T-helper 2 cell treated with Interferon-gamma antibody and Interleukin-4, amounts not matched to agents 5 μg/mL and 100 μg/mL, for 36 hours (primary cell): ENCODE measurements around the gene STAT5A.
"Not testable (repeated sequence)": the region's sequence is repeated elsewhere in the genome, so short reads cannot be mapped to it uniquely, and the experiment has no call there.

Experiments
- DNase-seq: peaks from one replicate; pipeline ENCODE4 v3.0.0; 2021; ENCODE audit warnings: low spot score
- H3K27ac Mint-ChIP-seq: one replicate; pipeline ENCODE4 v1.8.0; 2021; ENCODE audit warnings: mild to moderate bottlenecking, mixed read lengths
- H3K27me3 Mint-ChIP-seq: one replicate; pipeline ENCODE4 v1.8.0; 2021; ENCODE audit warnings: low read depth, mixed read lengths
- H3K36me3 Mint-ChIP-seq: one replicate; pipeline ENCODE4 v1.8.0; 2021; ENCODE audit warnings: low read depth, mixed read lengths
- H3K4me1 Mint-ChIP-seq: one replicate; pipeline ENCODE4 v1.8.0; 2021; ENCODE audit warnings: low read depth, mixed read lengths
- H3K4me3 Mint-ChIP-seq: one replicate; pipeline ENCODE4 v1.8.0; 2022; ENCODE audit warnings: mild to moderate bottlenecking, moderate library complexity, mixed read lengths
- H3K9me3 Mint-ChIP-seq: one replicate; pipeline ENCODE4 v1.8.0; 2021; ENCODE audit warnings: mixed read lengths

Gene STAT5A

GRCh38 chr17:42284566-42284965 lies 3.7 kb upstream of the STAT5A start:
- H3K36me3 Mint-ChIP-seq, result peaks cover 2% of the 10 kb centered on the region

DNA sequence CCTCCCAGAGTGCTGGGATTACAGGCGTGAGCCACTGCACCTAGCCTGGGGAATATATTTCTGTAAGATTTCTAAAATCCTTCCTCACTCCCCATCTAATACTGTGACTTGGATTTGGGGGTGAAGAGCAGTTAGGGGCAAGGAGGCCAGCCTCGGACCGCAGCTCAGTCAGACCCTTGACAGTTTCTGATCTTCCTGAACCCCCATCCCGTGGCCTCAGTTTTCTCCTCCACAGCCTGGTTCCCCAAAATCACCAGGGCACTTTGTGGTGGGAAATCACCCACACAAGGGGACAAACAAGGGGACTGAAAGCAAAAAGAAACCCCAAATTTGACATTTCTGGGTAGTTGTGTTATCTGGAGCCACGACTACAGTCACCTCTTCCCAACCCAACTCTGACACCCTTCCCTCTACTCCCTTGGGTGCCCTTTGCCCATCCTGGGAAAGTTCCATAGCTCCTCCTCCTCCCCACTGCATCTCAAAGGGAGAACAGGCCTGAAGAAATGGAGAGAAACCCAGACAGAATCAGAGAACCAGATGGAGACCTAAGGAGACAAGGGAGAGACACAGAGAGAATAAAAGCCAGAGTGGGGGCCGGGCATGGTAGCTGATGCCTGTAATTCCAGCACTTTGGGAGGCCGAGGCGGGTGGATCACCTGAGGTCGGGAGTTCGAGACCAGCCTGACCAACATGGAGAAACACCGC lies 2.8 kb upstream of the STAT5A start:
- no peak overlapping the region for H3K4me3 Mint-ChIP-seq
- H3K9me3 Mint-ChIP-seq, result no peaks in the 10 kb centered on the region
- peaks cover 37% of the 10 kb centered on the region for H3K4me1 Mint-ChIP-seq
- no peak for DNase-seq
- H3K36me3 Mint-ChIP-seq, result peaks cover 7% of the 10 kb centered on the region
- peak overlapping the region; percentile 45 for H3K27ac Mint-ChIP-seq
- H3K27me3 Mint-ChIP-seq, result no peaks in the 10 kb centered on the region

More at GRCh38 chr17:42284566-42284965, 3.7 kb upstream of the STAT5A start:
- no peak for DNase-seq
- no peaks in the 10 kb centered on the region for H3K27me3 Mint-ChIP-seq
- H3K27ac Mint-ChIP-seq, result no peak overlapping the region
- no peaks in the 10 kb centered on the region for H3K9me3 Mint-ChIP-seq
- peaks cover 28% of the 10 kb centered on the region for H3K4me1 Mint-ChIP-seq
- H3K4me3 Mint-ChIP-seq, result no peak overlapping the region

- Mint-ChIP-seq H3K27me3 (no peaks in the 10 kb centered on the region), H3K27ac (peak overlapping the region; percentile 92), H3K36me3 (peaks cover 13% of the 10 kb centered on the region), H3K4me3 (peak overlapping the region; percentile 90), H3K4me1 (peaks cover 42% of the 10 kb centered on the region), H3K9me3 (no peaks in the 10 kb centered on the region)
- DNase-seq, result no peak
Observed at GRCh38 chr17:42286411-42287221, 1.7 kb upstream of the STAT5A start.

GRCh38 chr17:42287305-42287976 lies 857 bp upstream of the STAT5A start:
- Mint-ChIP-seq H3K27ac (peak overlapping the region; percentile 92), H3K4me1 (peaks cover 46% of the 10 kb centered on the region), H3K9me3 (no peaks in the 10 kb centered on the region), H3K4me3 (peak overlapping the region; percentile 90), H3K36me3 (peaks cover 20% of the 10 kb centered on the region), H3K27me3 (no peaks in the 10 kb centered on the region)
- DNase-seq, result peak; percentile 45

DNA sequence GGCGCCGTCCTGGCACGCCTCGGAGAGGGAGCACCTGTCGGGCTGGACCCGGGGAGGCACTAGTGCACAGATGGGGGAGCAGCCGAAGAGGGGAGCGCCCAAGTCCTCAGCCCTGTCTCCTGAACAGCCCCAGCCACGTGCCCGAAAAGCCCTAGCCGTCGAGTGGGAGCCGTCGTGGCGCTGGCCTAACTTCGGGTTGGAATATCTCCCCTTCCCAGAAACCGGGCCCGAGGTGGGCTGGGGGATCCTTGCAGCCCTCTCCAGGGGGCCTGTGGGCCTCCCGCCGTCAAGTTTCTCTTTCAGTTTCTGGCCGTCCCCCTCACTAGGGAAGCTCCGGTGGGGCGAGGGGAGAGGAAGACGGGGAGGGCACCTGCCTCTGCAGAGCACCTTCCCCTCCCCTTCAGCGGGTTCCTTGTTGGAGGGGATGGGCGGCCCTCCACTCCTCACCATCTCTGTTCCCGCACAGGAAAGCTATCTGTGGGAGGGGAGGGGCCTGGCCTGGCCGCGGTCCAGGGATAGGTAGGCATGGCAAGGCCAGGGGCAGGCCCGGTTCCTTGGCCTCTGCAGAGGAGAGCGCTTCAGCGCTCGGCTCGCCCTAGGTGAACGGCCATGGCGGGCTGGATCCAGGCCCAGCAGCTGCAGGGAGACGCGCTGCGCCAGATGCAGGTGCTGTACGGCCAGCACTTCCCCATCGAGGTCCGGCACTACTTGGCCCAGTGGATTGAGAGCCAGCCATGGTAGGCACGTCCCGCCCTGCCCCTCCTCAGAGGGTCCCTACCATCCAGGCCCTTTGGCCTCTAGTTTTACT lies 709 bp downstream of the STAT5A start:
- H3K4me3 Mint-ChIP-seq, result peak overlapping the region; percentile 93
- H3K4me1 Mint-ChIP-seq, result peaks cover 49% of the 10 kb centered on the region
- H3K27me3 Mint-ChIP-seq, result no peaks in the 10 kb centered on the region
- peaks cover 30% of the 10 kb centered on the region for H3K36me3 Mint-ChIP-seq
- H3K27ac Mint-ChIP-seq, result peak overlapping the region; percentile 84
- no peaks in the 10 kb centered on the region for H3K9me3 Mint-ChIP-seq
- peak; percentile 60 for DNase-seq

GRCh38 chr17:42289611-42290181 lies 1.4 kb downstream of the STAT5A start:
- peak; percentile 73 for DNase-seq
- H3K4me1 Mint-ChIP-seq, result peaks cover 51% of the 10 kb centered on the region
- H3K4me3 Mint-ChIP-seq, result peak overlapping the region; percentile 93
- H3K27me3 Mint-ChIP-seq, result no peaks in the 10 kb centered on the region
- H3K27ac Mint-ChIP-seq, result peak overlapping the region; percentile 84
- peaks cover 31% of the 10 kb centered on the region for H3K36me3 Mint-ChIP-seq
- no peaks in the 10 kb centered on the region for H3K9me3 Mint-ChIP-seq

GRCh38 chr17:42290577-42290976 lies 2.3 kb downstream of the STAT5A start:
- DNase-seq, result no peak
- no peaks in the 10 kb centered on the region for H3K9me3 Mint-ChIP-seq
- peaks cover 39% of the 10 kb centered on the region for H3K36me3 Mint-ChIP-seq
- H3K4me1 Mint-ChIP-seq, result peaks cover 52% of the 10 kb centered on the region
- peak overlapping the region; percentile 93 for H3K4me3 Mint-ChIP-seq
- H3K27me3 Mint-ChIP-seq, result no peaks in the 10 kb centered on the region
- H3K27ac Mint-ChIP-seq, result peak overlapping the region; percentile 42

- H3K27ac Mint-ChIP-seq, result no peak overlapping the region
- no peak for DNase-seq
- H3K27me3 Mint-ChIP-seq, result no peaks in the 10 kb centered on the region
- no peak overlapping the region for H3K4me3 Mint-ChIP-seq
- no peaks in the 10 kb centered on the region for H3K9me3 Mint-ChIP-seq
- peaks cover 45% of the 10 kb centered on the region for H3K36me3 Mint-ChIP-seq
- H3K4me1 Mint-ChIP-seq, result peaks cover 50% of the 10 kb centered on the region
Observed at GRCh38 chr17:42291129-42291528, 2.8 kb downstream of the STAT5A start.

DNA sequence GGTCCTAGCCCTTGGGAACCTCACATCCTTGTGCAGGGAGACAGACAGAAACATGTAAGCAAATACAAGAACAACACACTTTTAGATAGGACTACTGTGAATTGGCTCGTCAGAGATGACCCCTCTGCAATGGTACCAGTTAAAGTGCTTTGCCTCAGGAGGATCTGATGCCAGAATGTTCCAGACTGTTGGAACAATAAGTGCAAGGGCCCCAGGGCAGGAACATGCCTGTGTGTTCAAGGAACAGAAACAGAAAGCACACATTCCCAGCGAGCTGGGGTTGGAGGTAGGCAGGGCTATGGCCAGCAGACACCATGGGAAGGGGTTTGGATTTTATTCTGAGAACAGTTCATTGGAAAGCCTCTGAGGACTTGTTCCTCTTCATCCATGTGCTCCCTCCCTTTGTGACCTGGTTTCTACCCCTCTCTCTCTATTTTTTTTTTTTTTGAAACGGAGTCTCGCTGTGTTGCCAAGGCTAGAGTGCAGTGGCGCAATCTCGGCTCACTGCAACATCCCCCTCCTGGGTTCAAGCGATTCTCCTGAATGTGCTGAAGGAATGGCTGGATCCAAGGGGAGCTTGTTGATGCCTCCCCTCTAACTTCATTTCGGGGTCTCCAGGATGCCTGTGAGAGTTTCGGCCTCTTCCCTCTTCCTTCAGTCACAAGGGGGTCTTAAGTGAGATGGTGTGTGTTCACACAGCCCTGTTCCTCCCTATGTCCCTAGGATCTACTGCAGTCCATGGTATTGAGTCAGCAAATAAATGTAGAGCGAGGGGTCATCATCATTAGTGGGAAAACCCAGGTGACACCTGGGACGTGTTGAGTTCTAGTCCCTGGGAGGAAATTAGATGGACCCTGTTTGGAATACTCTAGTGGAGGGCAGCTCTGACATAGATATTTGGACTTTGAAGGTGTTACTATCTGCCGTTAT lies 6.4 kb downstream of the STAT5A start:
- Mint-ChIP-seq H3K27ac (no peak overlapping the region), H3K9me3 (no peaks in the 10 kb centered on the region), H3K36me3 (peaks cover 52% of the 10 kb centered on the region), H3K27me3 (no peaks in the 10 kb centered on the region), H3K4me1 (peaks cover 23% of the 10 kb centered on the region), H3K4me3 (no peak overlapping the region)
- no peak for DNase-seq

DNA sequence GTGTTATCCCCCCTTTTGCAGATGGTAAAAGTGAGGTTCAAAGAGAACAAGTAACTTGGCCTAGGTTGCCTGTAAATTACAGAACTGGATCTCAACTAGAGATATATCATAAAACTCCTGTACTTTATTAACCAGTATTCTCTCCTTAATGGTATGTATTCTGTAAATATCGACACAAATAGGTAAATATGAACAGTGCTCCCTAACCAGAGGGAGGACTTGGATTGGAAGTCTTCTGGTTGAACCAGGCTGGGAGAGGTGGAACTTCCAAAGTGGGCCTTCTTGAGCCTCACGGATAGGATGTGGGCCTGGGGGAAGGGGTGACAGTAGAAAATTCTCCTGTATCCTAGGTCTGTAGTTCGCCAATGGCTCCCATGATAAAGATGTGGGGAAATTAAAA lies 7.7 kb downstream of the STAT5A start:
- peaks cover 13% of the 10 kb centered on the region for H3K4me1 Mint-ChIP-seq
- no peaks in the 10 kb centered on the region for H3K9me3 Mint-ChIP-seq
- no peak overlapping the region for H3K27ac Mint-ChIP-seq
- H3K4me3 Mint-ChIP-seq, result no peak overlapping the region
- DNase-seq, result no peak
- H3K27me3 Mint-ChIP-seq, result no peaks in the 10 kb centered on the region
- H3K36me3 Mint-ChIP-seq, result peaks cover 47% of the 10 kb centered on the region

- H3K36me3 Mint-ChIP-seq, result peaks cover 48% of the 10 kb centered on the region
- not testable (repeated sequence) for H3K4me1 Mint-ChIP-seq, H3K27me3 Mint-ChIP-seq, H3K9me3 Mint-ChIP-seq, H3K4me3 Mint-ChIP-seq, DNase-seq, H3K27ac Mint-ChIP-seq
Observed at GRCh38 chr17:42297775-42298174, 9.5 kb downstream of the STAT5A start.

- H3K27ac Mint-ChIP-seq, H3K27me3 Mint-ChIP-seq, H3K9me3 Mint-ChIP-seq, DNase-seq, H3K4me3 Mint-ChIP-seq, H3K4me1 Mint-ChIP-seq: not testable (repeated sequence)
- peaks cover 54% of the 10 kb centered on the region for H3K36me3 Mint-ChIP-seq
Observed at GRCh38 chr17:42299361-42299760, 11.1 kb downstream of the STAT5A start.
